ENCODE data around the gene COA6.
A peak's percentile ranks its signal among the peaks of the same experiment; 100 is the strongest.

COA6 gene, protein sequence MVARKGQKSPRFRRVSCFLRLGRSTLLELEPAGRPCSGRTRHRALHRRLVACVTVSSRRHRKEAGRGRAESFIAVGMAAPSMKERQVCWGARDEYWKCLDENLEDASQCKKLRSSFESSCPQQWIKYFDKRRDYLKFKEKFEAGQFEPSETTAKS

DNA sequence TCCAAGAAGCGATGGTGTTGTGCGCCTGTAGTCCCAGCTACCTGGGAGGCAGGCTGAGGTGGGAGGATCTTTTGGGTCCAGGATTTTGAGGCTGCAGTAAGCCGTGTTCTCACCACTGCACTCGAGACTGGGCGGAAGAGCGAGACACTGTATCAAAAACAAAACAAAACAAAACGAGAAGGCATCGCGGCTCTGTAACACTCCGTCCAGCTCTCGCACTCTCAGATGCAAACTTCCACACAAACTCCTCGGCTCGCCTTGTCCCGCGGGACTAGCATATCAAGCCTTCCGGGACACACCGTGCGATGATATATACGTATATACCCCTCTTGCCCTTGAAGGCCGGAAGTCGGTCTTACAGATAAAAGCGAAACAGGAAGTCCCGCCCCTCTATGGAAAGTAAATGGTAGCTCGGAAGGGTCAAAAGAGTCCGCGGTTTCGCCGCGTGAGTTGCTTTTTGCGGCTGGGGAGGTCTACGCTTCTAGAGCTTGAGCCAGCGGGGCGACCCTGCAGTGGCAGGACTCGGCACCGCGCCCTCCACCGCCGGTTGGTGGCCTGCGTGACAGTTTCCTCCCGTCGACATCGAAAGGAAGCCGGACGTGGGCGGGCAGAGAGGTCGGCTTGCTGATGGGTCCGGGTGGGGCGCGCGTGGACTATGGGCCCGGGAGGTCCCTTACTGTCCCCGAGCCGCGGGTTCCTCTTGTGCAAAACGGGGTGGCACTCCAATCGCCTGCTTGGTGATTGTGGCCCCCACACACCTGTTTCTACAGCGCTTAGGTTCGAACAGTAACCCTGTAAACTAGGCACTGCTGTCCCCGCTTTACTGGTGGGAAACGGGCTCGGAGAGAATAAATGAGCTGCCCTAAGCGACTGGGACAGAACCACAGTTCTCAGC is at the start of gene COA6:
Gene COA6 (plus strand): TSS at position 393 of the 895 bp plus-strand sequence. CDS start 11 bp downstream, at position 404.
- Mint-ChIP-seq H3K27me3 (no peaks in the 10 kb centered on the region), H3K9me3 (no peaks in the 10 kb centered on the region), H3K4me1 (peaks cover 50% of the 10 kb centered on the region), H3K4me3 (peak within 1 kb of the TSS; percentile 89 to 97), H3K27ac (peak within 1 kb of the TSS; percentile 100)
- peak; percentile 93 for DNase-seq
- peak; percentile 92 for ATAC-seq

DNA sequence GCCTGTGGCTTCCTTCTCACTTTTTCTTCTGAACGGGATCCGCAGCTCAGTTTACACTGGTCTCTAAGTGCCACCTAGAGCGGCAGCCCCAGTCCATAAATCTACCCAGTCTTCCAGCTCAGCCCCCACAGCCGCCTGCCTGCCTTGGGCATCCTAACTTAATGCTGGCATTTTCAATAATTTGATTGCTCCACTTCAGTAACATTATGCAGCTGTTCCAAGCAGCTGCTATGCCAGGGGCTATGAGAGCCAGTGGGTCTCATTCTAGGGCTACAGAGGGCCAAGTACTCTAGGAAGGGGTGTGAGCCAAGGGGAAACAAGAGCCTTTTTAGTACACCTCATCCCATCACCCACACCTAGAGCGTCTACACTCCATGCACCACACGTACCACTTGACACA is 48.4 kb upstream of the COA6 start:
- Mint-ChIP-seq H3K27me3 (no peaks in the 10 kb centered on the region), H3K27ac (peak overlapping the region in 1 of 2 donors; percentile 8), H3K9me3 (no peaks in the 10 kb centered on the region), H3K4me1 (peaks cover 49% of the 10 kb centered on the region), H3K4me3 (no peak overlapping the region)
- no peak for ATAC-seq
- no peak for DNase-seq

DNA sequence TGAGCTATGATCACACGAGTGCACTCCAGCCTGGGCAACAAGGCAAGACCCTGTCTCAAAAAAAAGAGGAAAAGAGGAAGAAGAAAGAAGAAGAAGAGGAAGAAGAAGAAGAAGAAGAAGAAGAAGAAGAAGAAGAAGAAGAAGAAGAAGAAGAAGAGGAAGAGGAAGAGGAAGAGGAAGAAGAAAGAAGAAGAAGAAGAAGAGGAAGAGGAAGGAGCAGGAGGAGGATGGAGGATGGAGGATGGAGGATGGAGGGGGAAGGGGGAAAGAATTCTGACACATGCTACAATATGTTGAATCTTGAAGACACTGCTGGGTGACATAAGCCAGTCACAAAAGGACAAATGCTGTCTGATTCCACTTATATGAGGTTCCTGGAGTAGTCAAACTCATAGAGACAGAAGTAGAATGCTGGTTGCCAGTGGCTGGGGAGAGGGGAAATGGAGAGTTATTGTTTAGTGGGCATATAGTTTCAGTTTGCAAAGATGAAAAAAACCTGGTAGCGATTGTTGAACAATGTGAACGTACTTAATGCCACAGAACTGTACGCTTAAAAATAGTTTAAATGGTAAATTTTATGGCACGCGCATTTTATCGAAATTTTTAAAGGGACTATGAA is 47.3 kb upstream of the COA6 start:
- peak; percentile 67 for ATAC-seq
- Mint-ChIP-seq H3K4me3 (peak overlapping the region; percentile 64 to 71), H3K27me3 (no peaks in the 10 kb centered on the region), H3K27ac (no peak overlapping the region), H3K4me1 (peaks cover 40% of the 10 kb centered on the region), H3K9me3 (no peaks in the 10 kb centered on the region)
- no peak for DNase-seq

DNA sequence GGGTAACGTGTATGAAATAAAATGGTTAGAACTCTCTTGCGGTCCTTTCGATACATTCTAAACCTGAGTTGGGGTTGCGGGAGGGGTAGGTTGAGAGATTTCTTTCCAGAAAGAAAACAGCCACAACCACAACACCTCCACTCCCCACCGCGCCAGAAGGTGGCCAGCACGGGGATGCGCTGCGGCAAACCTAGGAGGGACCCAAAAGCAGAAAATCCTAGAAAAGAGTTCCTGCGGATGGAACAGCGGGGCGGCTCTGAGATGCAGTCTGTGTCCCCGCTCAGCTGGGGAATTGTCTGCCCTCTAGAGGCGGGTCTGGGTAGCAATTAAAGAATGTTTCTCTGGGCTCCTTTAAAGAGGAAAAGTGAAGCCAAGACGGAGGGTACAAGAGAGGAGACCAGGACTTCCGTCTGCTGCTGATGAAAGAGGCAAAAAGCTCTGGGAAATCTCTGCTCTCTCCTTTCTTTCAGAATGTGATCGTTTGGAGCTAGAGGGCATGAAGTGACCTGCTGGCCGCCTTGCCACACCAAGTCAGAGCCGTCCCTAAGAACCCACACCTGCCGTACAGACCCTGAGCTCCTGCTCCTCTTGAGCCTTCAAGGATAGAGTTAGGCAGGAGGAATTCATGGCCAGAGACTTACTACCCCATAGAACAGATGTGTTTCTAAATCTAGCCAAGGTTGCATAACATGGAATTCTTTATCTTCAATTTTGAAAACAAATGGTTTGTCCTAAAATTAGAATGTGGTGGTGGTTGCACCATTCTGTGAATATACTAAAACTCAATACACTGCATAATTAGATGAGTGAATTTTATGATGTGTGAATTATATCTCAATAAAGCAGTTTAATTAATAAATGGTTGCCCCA is 46.5 kb upstream of the COA6 start:
- H3K27ac Mint-ChIP-seq: peak overlapping the region in 1 of 2 donors; percentile 28
- no peaks in the 10 kb centered on the region for H3K27me3 Mint-ChIP-seq
- DNase-seq (peak; percentile 58 to 69), ATAC-seq (peak; percentile 85)
- H3K4me3 Mint-ChIP-seq: peak overlapping the region; percentile 64 to 71
- peaks cover 33% of the 10 kb centered on the region for H3K4me1 Mint-ChIP-seq
- no peaks in the 10 kb centered on the region for H3K9me3 Mint-ChIP-seq

DNA sequence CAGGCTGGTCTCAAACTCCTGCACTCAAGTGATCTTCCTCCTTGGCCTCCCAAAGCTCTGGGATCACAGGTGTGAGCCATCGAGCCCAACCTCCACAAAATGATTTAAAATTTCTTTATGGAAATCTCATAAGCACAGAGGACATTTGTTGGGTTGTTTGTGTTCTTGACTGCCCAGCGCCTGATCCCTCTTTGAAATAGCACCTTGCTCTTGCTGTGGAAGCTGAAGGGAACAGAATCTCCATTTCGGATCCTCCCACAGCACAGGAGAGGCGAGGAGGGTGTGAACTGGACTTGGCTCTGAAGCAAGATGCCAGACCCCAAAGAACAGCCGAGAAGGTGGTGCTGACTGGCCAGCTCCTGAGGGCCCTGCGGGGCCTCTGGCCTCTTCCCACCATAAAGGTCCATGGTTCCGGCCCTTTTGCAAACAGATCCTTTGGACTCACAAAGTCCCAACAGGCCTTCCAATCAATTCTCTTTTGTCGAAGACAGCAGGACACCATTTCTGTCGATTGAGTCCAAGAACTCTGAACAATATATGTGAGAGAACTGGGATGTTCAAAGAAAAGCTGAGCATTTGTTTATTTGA is 45.6 kb upstream of the COA6 start:
- Mint-ChIP-seq H3K4me1 (peaks cover 26% of the 10 kb centered on the region), H3K27me3 (no peaks in the 10 kb centered on the region), H3K4me3 (no peak overlapping the region), H3K9me3 (no peaks in the 10 kb centered on the region), H3K27ac (no peak overlapping the region)
- ATAC-seq (no peak), DNase-seq (no peak)

DNA sequence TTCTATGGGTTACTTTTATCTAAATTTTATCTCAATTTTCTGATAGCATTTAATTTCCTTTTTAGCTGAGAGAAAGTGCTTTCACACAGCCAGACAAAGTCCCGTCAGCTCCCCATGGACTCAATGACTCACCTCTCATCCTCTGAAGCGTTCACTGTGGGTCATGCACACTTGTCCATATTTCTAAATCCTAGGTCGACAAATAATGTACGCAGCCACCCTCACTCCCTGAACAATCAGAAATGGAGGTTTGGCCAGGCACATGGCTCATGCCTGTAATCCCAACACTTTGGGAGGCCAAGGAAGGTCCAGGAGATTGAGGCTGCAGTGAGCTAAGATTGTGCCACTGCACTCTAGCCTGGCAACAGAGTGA is 42.4 kb upstream of the COA6 start:
- DNase-seq (no peak), ATAC-seq (no peak)
- no peak overlapping the region for H3K4me3 Mint-ChIP-seq
- H3K27ac Mint-ChIP-seq: no peak overlapping the region
- H3K4me1 Mint-ChIP-seq: peaks cover 12% of the 10 kb centered on the region
- no peaks in the 10 kb centered on the region for H3K9me3 Mint-ChIP-seq
- H3K27me3 Mint-ChIP-seq: no peaks in the 10 kb centered on the region

DNA sequence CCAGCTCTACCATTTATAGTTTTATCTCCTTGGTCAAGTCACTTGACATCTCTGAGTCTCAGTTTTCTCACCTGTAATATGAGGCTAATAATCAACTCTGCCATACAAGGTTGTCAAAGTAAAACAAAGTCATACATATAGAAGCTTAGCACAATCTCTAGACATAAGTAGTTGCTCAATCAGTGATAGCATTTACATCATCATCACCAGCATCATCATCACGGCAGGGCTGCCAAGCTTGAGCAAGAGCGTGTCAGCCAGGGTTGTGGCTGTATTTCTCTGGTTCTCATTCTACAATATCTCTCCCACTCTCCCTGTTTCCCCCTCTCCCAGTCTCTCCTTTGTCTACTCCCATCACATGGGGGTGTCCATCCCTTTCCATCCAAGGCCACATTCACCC is 41.7 kb upstream of the COA6 start:
- Mint-ChIP-seq H3K4me1 (peaks cover 5% of the 10 kb centered on the region), H3K27me3 (no peaks in the 10 kb centered on the region), H3K27ac (peak overlapping the region in 1 of 2 donors; percentile 38), H3K4me3 (no peak overlapping the region), H3K9me3 (no peaks in the 10 kb centered on the region)
- DNase-seq (no peak), ATAC-seq (no peak)

DNA sequence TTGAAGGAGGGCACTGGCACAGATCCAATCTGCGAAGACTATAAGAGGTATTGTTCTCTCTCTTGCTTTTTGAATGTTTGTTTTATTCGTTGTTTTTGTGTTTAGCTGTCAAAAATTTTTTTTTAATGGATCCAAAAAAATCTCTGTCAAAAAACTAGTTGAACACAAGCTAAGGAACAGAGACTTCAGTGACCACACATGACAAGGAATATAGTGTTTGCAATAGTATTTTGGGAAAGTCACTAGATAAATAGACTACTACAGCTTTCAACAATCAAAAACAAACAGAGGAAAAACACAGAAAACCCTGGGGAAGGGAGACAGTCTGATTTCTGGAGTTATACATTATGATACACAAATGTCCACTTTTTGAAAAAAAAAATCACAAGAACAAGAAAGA is 36.9 kb upstream of the COA6 start:
- no peak for DNase-seq
- Mint-ChIP-seq H3K4me3 (no peak overlapping the region), H3K9me3 (no peaks in the 10 kb centered on the region), H3K4me1 (no peaks in the 10 kb centered on the region), H3K27ac (no peak overlapping the region), H3K27me3 (no peaks in the 10 kb centered on the region)
- no peak for ATAC-seq

DNA sequence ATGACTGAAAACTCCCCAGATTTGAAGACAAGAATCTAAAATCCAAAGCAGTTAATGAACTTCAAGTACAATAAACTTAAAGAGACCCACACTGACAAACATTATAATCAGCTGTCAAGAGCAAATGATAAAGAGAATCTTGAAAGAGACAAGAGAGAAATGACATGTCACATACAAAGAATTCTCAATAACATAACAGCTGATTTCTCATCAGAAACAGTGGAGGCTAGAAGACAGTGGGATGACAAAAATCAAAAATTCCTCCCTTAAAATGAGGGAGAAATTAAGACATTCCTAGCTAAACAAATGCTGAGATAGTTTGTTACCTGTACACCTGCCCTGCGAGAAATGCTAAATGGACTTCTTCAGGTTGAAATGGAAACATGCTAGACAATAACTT is 36.0 kb upstream of the COA6 start:
- H3K27ac Mint-ChIP-seq: no peak overlapping the region
- DNase-seq: no peak
- no peak for ATAC-seq
- H3K4me1 Mint-ChIP-seq: no peaks in the 10 kb centered on the region
- H3K27me3 Mint-ChIP-seq: no peaks in the 10 kb centered on the region
- no peak overlapping the region for H3K4me3 Mint-ChIP-seq
- no peaks in the 10 kb centered on the region for H3K9me3 Mint-ChIP-seq

DNA sequence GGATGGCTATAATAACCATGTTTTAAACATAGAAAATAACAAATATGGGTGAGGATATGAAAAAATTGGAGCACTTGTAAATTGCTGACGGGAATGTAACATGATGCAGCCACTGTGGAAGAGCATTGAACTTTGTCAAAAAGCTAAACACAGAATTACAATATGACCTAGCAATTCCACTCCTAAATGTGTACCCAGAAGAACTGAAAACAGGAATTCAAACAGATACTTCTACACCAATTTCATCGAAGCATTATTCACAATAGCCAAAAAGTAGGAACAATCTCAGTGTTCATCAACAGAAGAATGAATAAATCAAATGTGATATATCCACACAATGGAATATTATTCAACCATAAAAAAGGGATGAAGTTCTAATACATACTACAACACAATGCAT is 32.7 kb upstream of the COA6 start:
- no peaks in the 10 kb centered on the region for H3K9me3 Mint-ChIP-seq
- no peak for ATAC-seq
- DNase-seq: no peak
- H3K27ac Mint-ChIP-seq: no peak overlapping the region
- H3K27me3 Mint-ChIP-seq: no peaks in the 10 kb centered on the region
- H3K4me1 Mint-ChIP-seq: no peaks in the 10 kb centered on the region
- H3K4me3 Mint-ChIP-seq: no peak overlapping the region

DNA sequence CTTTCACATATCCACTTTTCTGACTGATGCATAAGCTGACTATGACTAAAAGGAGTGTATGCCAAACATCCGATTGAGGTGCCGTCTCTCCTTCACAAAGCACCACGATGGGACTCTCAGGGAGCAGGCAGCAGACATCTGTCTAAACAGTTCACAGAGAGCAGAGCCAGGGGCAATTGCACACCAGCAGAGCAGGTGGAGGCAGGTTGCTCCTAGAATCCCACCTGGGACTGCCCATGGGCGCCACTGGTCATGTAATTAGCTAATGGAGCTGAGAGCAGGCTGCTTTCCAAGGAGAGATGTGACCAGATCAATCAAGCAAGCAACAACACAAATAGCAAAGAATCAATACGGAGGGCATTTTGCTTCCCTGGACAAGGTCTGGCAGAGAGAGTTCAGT is 30.5 kb upstream of the COA6 start:
- no peaks in the 10 kb centered on the region for H3K9me3 Mint-ChIP-seq
- ATAC-seq (no peak), DNase-seq (no peak)
- no peaks in the 10 kb centered on the region for H3K27me3 Mint-ChIP-seq
- H3K4me3 Mint-ChIP-seq: no peak overlapping the region
- peak overlapping the region in 1 of 2 donors; percentile 56 for H3K27ac Mint-ChIP-seq
- H3K4me1 Mint-ChIP-seq: no peaks in the 10 kb centered on the region

DNA sequence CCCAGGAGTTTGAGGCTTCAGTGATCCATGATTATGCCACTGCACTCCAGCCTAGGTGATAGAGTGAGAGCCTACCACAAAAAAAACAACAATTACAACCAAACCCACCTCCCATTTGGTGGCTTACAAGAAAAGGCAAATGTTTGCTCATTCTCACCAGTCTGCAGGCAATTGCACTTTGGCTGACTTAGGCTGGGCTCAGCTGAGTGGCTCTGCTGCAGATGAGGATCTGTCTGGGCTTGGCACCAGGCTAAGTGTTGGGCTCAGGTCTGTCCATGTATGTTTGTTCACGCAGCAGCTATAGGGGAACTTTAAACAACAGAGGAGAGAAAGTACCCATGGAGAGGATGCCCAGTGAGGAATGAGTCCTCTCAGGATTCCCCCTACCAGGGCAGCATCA is 28.0 kb upstream of the COA6 start:
- Mint-ChIP-seq H3K4me1 (no peaks in the 10 kb centered on the region), H3K27me3 (peaks cover 10% of the 10 kb centered on the region), H3K9me3 (no peaks in the 10 kb centered on the region), H3K4me3 (no peak overlapping the region), H3K27ac (no peak overlapping the region)
- DNase-seq (no peak), ATAC-seq (no peak)

DNA sequence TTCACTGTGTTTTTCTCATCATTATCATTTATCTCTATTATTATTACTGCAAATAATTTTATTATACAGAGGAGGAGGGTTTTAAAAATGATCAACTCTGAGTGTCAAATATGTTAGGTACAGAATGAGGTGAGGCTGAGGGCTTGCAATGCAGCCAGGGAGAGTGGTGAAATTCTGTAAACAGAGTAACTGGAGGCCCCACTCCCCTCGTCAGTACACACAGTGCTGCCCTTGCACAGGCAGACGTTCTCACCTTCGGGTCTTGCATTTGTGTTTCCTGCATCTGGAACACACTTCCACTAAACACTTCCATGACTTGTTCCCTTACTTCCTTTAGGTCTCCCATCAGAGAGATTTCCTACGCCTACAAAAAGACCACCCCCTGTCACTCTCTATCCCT is 24.3 kb upstream of the COA6 start:
- Mint-ChIP-seq H3K4me1 (no peaks in the 10 kb centered on the region), H3K4me3 (no peak overlapping the region), H3K27me3 (peaks cover 15% of the 10 kb centered on the region), H3K27ac (no peak overlapping the region), H3K9me3 (no peaks in the 10 kb centered on the region)
- ATAC-seq (no peak), DNase-seq (no peak)

DNA sequence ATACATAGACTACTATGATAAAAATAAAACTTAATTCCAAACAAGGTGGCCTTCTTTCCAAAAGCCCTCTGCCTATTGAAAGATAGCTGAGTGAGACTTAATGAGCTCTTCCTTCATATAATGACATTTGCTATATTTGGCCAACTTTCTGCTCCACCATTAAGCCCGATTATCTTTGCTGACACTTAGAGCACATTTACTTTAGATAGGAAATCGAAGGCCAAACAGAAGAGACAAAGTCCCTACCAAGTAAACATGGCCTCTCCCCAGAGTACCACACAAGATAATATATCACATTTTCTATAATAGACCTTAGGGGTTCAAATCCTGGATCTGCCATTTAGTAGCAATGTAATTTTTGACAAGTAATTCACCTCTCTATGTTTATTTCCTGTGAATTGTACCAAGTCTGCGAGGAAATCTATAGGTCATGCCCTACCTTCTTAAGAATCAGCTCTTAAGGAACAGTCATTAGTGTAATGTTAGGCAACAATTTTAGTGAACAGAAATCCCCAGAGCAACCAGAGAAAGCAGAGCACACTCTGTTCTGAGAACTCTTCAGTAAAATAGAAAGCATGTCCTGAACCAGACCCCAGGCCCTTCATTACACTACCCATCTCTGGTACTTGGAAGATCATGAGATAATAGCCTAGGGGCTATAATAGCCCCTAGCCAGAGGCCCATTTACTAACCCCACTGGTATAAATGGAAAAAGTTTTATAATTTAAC is 17.3 kb upstream of the COA6 start:
- peak overlapping the region; percentile 83 to 85 for H3K4me3 Mint-ChIP-seq
- ATAC-seq: peak; percentile 76

More for the DNA sequence above, 17.3 kb upstream of the COA6 start:
- Mint-ChIP-seq H3K27me3 (peaks cover 9% of the 10 kb centered on the region), H3K9me3 (no peaks in the 10 kb centered on the region), H3K27ac (peak overlapping the region in 1 of 2 donors; percentile 95), H3K4me1 (peaks cover 25% of the 10 kb centered on the region)
- no peak for DNase-seq
